HG02759 (cell line): ENCODE data around the gene SLC1A2.

Experiments used
- ATAC-seq: cut with Tn5 transposase; IDR thresholded peaks from one replicate; pipeline ENCODE4 v1.9.1; 2021; ENCODE audit warnings: mild to moderate bottlenecking, moderate library complexity; ENCODE audit not compliant: unreplicated experiment

The SLC1A2 gene

GRCh38 chr11:35277827-35278226 lies 141.5 kb downstream of the SLC1A2 start:
- ATAC-seq = no peak

GRCh38 chr11:35276396-35277145 lies 142.8 kb downstream of the SLC1A2 start:
- no peak for ATAC-seq

GRCh38 chr11:35275786-35276170 lies 143.6 kb downstream of the SLC1A2 start:
- no peak for ATAC-seq

GRCh38 chr11:35274909-35275785 lies 144.2 kb downstream of the SLC1A2 start:
- ATAC-seq = no peak

GRCh38 chr11:35272391-35272902 lies 146.9 kb downstream of the SLC1A2 start:
- peak; percentile 89 for ATAC-seq

GRCh38 chr11:35271031-35271430 lies 148.3 kb downstream of the SLC1A2 start:
- ATAC-seq = no peak

- ATAC-seq = no peak
Measured at GRCh38 chr11:35270342-35270741, 149.0 kb downstream of the SLC1A2 start.

GRCh38 chr11:35267504-35267903 lies 151.9 kb downstream of the SLC1A2 start:
- ATAC-seq = no peak

- no peak for ATAC-seq
Measured at GRCh38 chr11:35265755-35266454, 153.5 kb downstream of the SLC1A2 start.

GRCh38 chr11:35262735-35263134 lies 156.6 kb downstream of the SLC1A2 start:
- ATAC-seq = no peak

GRCh38 chr11:35262056-35262455 lies 157.3 kb downstream of the SLC1A2 start:
- no peak for ATAC-seq

GRCh38 chr11:35261197-35261596 lies 158.2 kb downstream of the SLC1A2 start:
- ATAC-seq = no peak

GRCh38 chr11:35260342-35260985 lies 158.9 kb downstream of the SLC1A2 start:
- ATAC-seq = no peak

- ATAC-seq = no peak
Measured at GRCh38 chr11:35259529-35259928, 159.8 kb downstream of the SLC1A2 start.

- peak; percentile 98 for ATAC-seq
Measured at GRCh38 chr11:35257281-35257680, 162.1 kb downstream of the SLC1A2 start.

- no peak for ATAC-seq
Measured at GRCh38 chr11:35256296-35256695, 163.1 kb downstream of the SLC1A2 start.

- no peak for ATAC-seq
Measured at GRCh38 chr11:35255514-35255913, 163.8 kb downstream of the SLC1A2 start.

GRCh38 chr11:35253237-35253636 lies 166.1 kb downstream of the SLC1A2 start:
- ATAC-seq = no peak

GRCh38 chr11:35250621-35251020 lies 168.7 kb downstream of the SLC1A2 start:
- ATAC-seq = no peak

- ATAC-seq = no peak
Measured at GRCh38 chr11:35250192-35250591, 169.2 kb downstream of the SLC1A2 start.
